Fibroblast of skin of scalp (primary cell): ENCODE data around the gene INPP5E.

Source experiments
- DNase-seq: peaks from one replicate; pipeline ENCODE4 v3.0.0-alpha.2; 2013

Gene INPP5E

GRCh38 chr9:136473354-136473721, 33.7 kb upstream of the INPP5E start:
- DNase-seq: no peak

GRCh38 chr9:136472640-136473353, 33.2 kb upstream of the INPP5E start:
- DNase-seq: no peak

DNA sequence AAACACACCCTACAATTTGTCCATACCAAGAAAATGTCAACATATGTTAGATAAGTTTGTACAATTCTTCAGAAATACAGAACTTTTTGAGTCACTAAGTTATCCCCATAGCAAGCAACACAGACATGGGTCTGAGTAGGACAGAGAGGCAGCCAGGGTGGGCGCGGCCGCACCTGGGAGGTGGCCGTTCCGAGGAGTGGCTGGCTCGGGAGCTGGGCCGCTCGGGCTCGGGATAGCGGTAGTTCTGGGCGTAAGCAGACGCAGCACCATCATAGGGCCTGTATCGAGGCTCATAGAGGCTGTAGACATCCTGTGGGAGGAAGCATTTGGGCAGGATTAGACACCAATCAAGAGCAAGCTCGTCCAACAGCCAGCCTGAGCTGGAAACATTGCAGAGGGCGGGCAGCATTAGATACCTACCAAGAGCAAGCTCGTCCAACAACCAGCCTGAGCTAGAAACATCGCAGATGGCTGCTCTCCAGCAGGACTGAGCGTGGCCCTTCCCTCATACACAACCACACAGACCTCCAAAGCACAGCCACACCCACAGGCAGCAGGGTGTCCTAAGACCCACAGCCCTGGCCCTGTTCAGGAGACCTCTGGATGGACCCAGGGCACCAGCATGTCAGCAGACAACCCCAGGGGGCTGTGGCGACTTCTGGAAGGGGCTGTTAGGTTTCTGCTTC, 32.3 kb upstream of the INPP5E start:
- DNase-seq: no peak

DNA sequence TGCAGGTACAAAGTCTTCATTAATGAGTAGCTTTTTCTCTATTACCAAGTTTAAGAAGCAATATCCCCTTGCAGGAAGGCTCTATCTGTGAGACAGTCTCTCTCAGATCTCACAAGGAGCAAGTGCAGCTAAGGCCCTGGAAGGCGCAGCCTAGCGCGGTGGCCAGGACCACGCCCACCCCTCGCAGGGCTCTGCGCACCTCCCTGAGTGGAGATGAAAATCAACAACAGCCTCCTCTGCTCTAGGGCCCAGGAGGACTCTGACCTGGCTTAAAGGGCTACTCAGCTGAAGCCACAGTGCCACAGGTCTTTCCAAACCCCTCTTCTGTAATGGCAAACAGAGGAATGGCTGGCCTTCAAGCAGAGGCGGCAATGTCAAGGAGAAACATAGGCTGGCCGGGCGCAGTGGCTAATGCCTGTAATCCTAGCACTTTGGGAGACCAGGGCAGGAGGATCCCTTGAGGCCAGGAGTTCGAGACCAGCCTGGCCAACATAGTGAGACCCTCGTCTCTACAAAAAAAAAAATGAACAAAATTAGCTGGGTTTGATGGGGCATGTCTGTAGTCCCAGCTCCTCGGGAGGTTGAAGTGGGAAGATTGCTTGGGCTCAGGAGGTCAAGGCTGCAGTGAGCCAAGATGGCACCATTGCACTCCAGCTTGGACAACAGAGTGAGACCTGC, 31.3 kb upstream of the INPP5E start:
- DNase-seq: no peak

DNA sequence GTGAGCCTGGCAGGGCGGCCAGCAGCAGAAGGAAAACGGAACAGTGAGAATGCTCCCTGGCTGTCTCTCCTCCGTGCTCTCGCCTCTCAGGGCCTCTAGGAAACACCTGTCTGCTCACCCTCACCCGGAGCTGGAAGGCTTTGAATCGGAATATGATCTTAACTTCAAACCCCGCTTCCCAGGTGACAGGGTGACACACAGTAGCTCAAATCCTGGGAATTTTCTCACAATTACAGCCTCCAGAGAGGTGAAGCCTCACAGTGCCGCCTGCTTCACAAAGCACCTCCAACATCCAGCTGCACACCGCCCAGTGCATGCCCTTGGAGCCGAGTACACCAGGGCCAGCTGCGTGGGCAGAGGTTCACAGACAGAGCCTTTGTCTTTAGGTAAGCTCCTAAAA, 30.7 kb upstream of the INPP5E start:
- no peak for DNase-seq

DNA sequence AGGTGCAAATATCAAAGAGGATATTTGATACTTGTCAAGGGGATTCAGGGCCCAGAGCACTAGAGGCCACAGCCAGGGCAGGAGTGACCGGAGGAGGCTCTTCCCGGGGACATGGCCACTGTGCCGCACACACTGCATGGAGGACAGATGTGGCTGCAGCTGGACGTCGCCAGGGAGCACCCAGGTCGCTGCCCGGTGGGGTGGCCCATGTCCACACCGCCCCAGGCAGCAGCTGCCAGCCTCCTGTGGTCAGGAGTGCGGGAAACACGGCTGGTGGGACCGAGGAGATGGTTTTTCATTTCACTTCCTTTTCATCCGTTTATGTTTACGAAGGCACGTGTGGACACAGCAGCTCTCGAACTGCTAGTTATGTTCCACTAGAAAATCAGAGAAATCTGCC, 28.1 kb upstream of the INPP5E start:
- DNase-seq: no peak

DNA sequence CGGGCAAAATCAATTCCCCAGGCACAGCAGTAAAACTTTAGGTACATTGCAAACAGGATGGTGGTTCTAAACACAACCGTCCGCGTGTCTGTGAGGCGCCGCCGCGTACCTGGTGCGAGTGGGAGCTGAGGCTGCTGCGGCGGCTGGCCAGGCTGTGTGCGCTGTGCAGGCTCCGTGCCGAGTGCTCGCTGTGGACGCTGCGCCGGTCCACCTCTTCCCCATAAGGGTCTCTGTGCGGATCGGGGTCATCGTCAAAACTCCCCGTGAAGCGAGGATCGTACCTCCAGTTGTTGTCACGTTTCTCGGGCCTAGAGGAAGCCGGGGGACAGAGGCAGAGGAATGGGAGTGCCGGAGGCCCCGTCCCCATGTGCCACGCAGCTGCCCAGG, 26.5 kb upstream of the INPP5E start:
- DNase-seq: no peak

DNA sequence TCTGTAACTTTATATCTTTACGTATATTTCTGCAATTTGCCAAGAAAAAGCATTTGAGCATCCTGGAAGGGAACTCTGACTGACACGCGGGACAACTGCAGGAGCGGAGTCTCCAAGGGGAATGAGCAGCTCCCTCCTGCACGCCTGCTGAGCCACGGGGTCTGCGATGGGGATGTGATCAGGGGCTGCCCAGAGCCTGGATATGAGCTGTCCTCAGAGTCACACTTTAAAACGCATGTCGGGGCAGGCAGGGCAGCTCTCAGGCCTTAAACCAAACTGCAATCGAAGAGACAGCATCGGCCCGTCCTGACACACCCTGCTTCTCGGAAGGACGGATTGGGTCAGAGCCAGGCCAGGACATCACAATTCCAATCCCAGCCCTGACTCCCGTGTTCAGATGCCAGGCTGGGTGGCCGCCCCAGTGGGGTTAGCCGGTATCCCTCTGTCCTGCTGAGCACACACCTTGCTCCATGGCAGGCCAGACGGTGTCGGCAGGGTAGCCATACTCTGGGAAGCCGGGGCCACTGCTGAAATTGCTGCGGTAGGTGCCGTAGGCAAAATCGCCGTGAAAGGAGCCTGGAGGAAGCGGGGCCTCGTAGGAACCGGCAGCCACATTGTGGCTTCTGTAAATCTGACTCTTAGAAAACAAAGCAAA, 26.0 kb upstream of the INPP5E start:
- DNase-seq: no peak

DNA sequence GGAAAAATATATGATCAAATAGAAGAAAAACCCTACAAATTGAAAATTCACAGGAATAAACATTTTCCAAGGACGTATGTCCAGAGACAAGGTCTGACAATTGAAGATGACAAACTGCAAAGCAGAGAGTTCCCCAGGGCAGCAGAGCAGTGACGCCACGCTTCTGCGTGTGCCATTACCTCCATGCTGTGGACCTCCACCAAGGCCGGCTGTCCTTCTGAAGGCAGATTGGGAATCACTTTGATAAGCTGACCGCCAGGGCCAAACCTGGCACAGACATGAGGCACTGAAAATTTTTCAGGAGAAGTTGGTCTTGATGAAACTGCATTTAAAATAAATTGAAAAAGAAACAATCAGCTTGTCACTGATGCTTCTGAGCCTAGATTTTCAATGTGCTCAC, 24.6 kb upstream of the INPP5E start:
- no peak for DNase-seq

DNA sequence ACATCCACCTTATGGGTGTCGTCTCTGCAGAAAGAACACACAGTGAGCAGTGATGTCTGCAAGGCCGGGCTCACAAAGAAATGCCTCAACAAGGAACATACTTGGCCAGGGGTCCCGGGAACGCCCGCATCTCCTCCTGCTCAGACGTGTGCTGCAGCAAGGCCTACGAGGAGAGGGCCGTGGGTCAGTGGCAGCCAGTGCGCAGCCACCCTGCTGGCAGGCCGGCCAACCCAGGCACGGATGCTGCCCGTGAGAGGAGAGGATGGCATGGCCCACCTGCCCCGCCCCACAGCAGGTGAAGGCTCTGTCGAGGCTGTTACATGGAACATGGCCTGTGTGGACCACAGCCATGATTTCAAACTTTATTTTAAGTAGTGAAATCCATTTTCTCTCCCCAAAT, 23.9 kb upstream of the INPP5E start:
- no peak for DNase-seq

DNA sequence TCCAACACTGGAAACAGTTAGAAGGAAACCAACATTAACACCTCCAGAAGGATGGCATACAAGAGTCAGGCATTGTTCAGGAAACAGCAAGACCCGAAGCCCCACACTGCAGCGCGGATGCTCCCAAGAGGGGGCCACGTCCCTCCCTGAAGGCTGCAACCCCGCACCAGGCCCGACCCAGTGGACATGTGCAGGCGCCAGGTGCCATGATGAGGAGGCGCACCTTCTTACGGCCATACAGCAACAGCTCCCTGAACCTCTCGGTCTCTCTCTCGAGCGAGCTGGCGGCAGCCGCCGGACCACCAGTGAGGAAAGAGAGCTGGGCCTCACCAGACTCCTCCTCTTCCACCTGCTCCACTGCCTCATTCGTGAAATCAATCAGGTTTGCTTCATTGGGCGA, 23.0 kb upstream of the INPP5E start:
- DNase-seq: no peak

- DNase-seq: no peak
These were observed 21.2 kb upstream of the INPP5E start for GRCh38 chr9:136460772-136461325.

DNA sequence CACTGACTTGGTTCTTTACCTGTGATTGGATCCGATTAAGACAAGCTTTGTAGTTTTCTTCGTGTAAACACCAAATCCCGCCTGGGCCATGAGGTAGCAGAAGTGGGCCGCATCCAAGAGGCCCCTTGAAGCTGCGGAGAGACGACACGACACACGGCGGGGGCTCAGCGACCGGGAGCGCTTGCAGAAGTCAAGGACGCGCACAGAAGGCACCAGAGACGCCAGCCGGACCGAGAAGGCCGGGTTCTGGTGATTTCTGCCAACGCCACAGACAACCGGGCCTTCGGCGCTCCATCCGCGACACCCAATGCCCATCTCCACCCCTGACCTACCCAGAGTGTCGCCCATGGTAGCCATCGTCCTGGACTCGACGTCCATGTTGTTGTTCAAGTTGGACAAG, 19.8 kb upstream of the INPP5E start:
- DNase-seq: no peak

DNA sequence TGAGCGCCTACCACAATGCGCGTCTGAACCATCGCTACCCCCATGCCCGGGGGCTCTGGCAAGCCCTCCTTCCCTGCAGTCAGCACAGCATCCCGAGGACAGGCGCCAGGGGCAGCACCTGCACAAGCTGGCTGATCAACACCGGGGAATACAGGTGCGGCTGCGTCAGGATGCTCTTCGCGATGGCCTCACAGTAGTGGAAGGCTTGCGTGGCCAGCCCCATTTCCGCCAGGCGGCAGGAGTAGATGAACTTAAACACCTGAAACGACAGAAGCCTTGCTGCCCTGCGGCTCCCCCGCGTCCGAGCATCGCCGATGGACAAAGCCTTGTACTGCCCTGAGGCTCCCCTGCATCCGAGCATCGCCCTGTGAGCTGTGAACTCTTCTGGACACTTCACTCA, 17.7 kb upstream of the INPP5E start:
- DNase-seq: no peak

- DNase-seq: no peak
These were observed 16.6 kb upstream of the INPP5E start for GRCh38 chr9:136456258-136456657.

- no peak for DNase-seq
These were observed 15.7 kb upstream of the INPP5E start for GRCh38 chr9:136455043-136456002.

GRCh38 chr9:136454026-136454796, 14.6 kb upstream of the INPP5E start:
- DNase-seq: no peak

GRCh38 chr9:136453326-136453725, 13.7 kb upstream of the INPP5E start:
- no peak for DNase-seq

- no peak for DNase-seq
These were observed 11.7 kb upstream of the INPP5E start for GRCh38 chr9:136451221-136451877.

GRCh38 chr9:136448655-136449054, 9.0 kb upstream of the INPP5E start:
- DNase-seq: no peak
